Measurements from ENCODE around the gene AKAP7. TPM values are rescaled to one million over a fixed set of nuclear protein-coding genes. Genes with fewer than 3 reads are reported as not detected.

The AKAP7 gene
- total and polyA plus RNA-seq, 2 experiments from 2014 or later, result 18.4 to 54.4 TPM

GRCh38 chr6:131122007-131122406 lies 13.3 kb upstream of the AKAP7 start:
- Histone ChIP-seq H3K27me3 (no peaks in the 10 kb centered on the region), H3K9me3 (ENCODE audit: low read depth) (no peaks in the 10 kb centered on the region), H3K9me2 (replicated peaks; ENCODE audit: insufficient read depth) (no peaks in the 10 kb centered on the region), H3K36me3 (replicated peaks; ENCODE audit: insufficient read depth, low read depth) (no peaks in the 10 kb centered on the region), H3K4me1 (ENCODE audit: insufficient read depth) (no peaks in the 10 kb centered on the region), H3K79me2 (no peaks in the 10 kb centered on the region), H3K27ac (no peak overlapping the region), H3K4me3 (no peak overlapping the region), H3K4me2 (no peak overlapping the region), H4K20me1 (ENCODE audit: insufficient read depth, poor library complexity, severe bottlenecking) (no peaks in the 10 kb centered on the region), H2AFZ (no peak overlapping the region)
- no peak for DNase-seq (ENCODE audit: low spot score)
- 86% methylated on average over 3 of the region's 3 CpGs for WGBS (ENCODE audit: low lambda C conversion rate, missing lambda C conversion rate)
- no peak for TF ChIP-seq EZH2phosphoT487 (IDR thresholded peaks at IDR 0.05; ENCODE audit: low read depth, severe bottlenecking, unreplicated experiment)
- TF ChIP-seq EZH2 (IDR thresholded peaks at IDR 0.05; ENCODE audit: borderline replicate concordance), result no peak
- TF ChIP-seq CTCF (IDR thresholded peaks at IDR 0.05; ENCODE audit: poor library complexity), result no peak

GRCh38 chr6:131122516-131122915 lies 12.8 kb upstream of the AKAP7 start:
- 64% methylated on average over 1 of the region's 1 CpG for WGBS (ENCODE audit: low lambda C conversion rate, missing lambda C conversion rate)
- Histone ChIP-seq H3K9me3 (ENCODE audit: low read depth) (no peaks in the 10 kb centered on the region), H3K4me1 (ENCODE audit: insufficient read depth) (no peaks in the 10 kb centered on the region), H3K36me3 (replicated peaks; ENCODE audit: insufficient read depth, low read depth) (no peaks in the 10 kb centered on the region), H3K4me3 (no peak overlapping the region), H4K20me1 (ENCODE audit: insufficient read depth, poor library complexity, severe bottlenecking) (no peaks in the 10 kb centered on the region), H3K27me3 (no peaks in the 10 kb centered on the region), H2AFZ (no peak overlapping the region), H3K27ac (no peak overlapping the region), H3K79me2 (no peaks in the 10 kb centered on the region), H3K4me2 (no peak overlapping the region), H3K9me2 (replicated peaks; ENCODE audit: insufficient read depth) (no peaks in the 10 kb centered on the region)
- DNase-seq (ENCODE audit: low spot score), result no peak
- TF ChIP-seq EZH2 (IDR thresholded peaks at IDR 0.05; ENCODE audit: borderline replicate concordance) (no peak), EZH2phosphoT487 (IDR thresholded peaks at IDR 0.05; ENCODE audit: low read depth, severe bottlenecking, unreplicated experiment) (no peak), CTCF (IDR thresholded peaks at IDR 0.05; ENCODE audit: poor library complexity) (no peak)

- H3K9me3 ChIP-seq (ENCODE audit: low read depth), result no peaks in the 10 kb centered on the region
- H3K4me3 ChIP-seq, result no peak overlapping the region
- no peak overlapping the region for H2AFZ ChIP-seq
- 63% methylated on average over 3 of the region's 3 CpGs for WGBS (ENCODE audit: low lambda C conversion rate, missing lambda C conversion rate)
- no peak overlapping the region for H3K27ac ChIP-seq
- no peak overlapping the region for H3K4me2 ChIP-seq
- H3K79me2 ChIP-seq, result no peaks in the 10 kb centered on the region
- TF ChIP-seq EZH2phosphoT487 (IDR thresholded peaks at IDR 0.05; ENCODE audit: low read depth, severe bottlenecking, unreplicated experiment), result no peak
- no peaks in the 10 kb centered on the region for H3K4me1 ChIP-seq (ENCODE audit: insufficient read depth)
- DNase-seq (ENCODE audit: low spot score), result no peak
- no peaks in the 10 kb centered on the region for H3K36me3 ChIP-seq (replicated peaks; ENCODE audit: insufficient read depth, low read depth)
- H3K9me2 ChIP-seq (replicated peaks; ENCODE audit: insufficient read depth), result no peaks in the 10 kb centered on the region
- no peaks in the 10 kb centered on the region for H4K20me1 ChIP-seq (ENCODE audit: insufficient read depth, poor library complexity, severe bottlenecking)
- H3K27me3 ChIP-seq, result no peaks in the 10 kb centered on the region
Observed at GRCh38 chr6:131124336-131125071, 10.8 kb upstream of the AKAP7 start.

- DNase-seq (ENCODE audit: low spot score), result no peak
- TF ChIP-seq EZH2 (IDR thresholded peaks at IDR 0.05; ENCODE audit: borderline replicate concordance) (no peak), CTCF (IDR thresholded peaks at IDR 0.05; ENCODE audit: poor library complexity) (no peak), EZH2phosphoT487 (IDR thresholded peaks at IDR 0.05; ENCODE audit: low read depth, severe bottlenecking, unreplicated experiment) (no peak)
- 95% methylated on average over 1 of the region's 1 CpG for WGBS (ENCODE audit: low lambda C conversion rate, missing lambda C conversion rate)
Observed at GRCh38 chr6:131125431-131125830, 9.8 kb upstream of the AKAP7 start.

More at GRCh38 chr6:131125431-131125830, 9.8 kb upstream of the AKAP7 start:
- Histone ChIP-seq H3K4me3 (no peak overlapping the region), H3K9me2 (replicated peaks; ENCODE audit: insufficient read depth) (no peaks in the 10 kb centered on the region), H2AFZ (no peak overlapping the region), H3K36me3 (replicated peaks; ENCODE audit: insufficient read depth, low read depth) (no peaks in the 10 kb centered on the region), H3K9me3 (ENCODE audit: low read depth) (no peaks in the 10 kb centered on the region), H3K4me1 (ENCODE audit: insufficient read depth) (no peaks in the 10 kb centered on the region), H3K27ac (no peak overlapping the region), H3K79me2 (no peaks in the 10 kb centered on the region), H4K20me1 (ENCODE audit: insufficient read depth, poor library complexity, severe bottlenecking) (no peaks in the 10 kb centered on the region), H3K4me2 (no peak overlapping the region), H3K27me3 (no peaks in the 10 kb centered on the region)
